GM12878 (cell line): ENCODE results near the gene ITGA8.

Experiments
- ATF2 ChIP-seq: IDR thresholded peaks from 2 replicates; pipeline ENCODE4 v1.6.1; 2012; ENCODE audit warnings: low read length, inconsistent platforms
- CTCF ChIP-seq, 3 experiments: IDR thresholded peaks in 2 of 3; conservative IDR thresholded peaks in 1 of 3; 2 replicates each; pipeline ENCODE4 v1.5.1; 2011; ENCODE audit warnings: low read depth in 3 of 3, low read length in 3 of 3, mild to moderate bottlenecking in 3 of 3, control low read depth in 2 of 3, moderate library complexity in 2 of 3, inconsistent platforms in 1 of 3, mixed read lengths in 1 of 3; ENCODE audit not compliant: control insufficient read depth in 2 of 3, insufficient read depth in 1 of 3; ENCODE audit errors: extremely low read depth in 1 of 3
- EZH2 ChIP-seq: IDR thresholded peaks from 2 replicates; pipeline ENCODE4 v1.6.1; 2012; ENCODE audit warnings: low read depth, mild to moderate bottlenecking, control low read depth, inconsistent platforms, low read length, borderline replicate concordance; ENCODE audit not compliant: control insufficient read depth
- FOXK2 ChIP-seq: fragments of 450-650 bp; IDR thresholded peaks from 2 replicates; pipeline ENCODE4 v1.6.1; 2017; ENCODE audit warnings: mild to moderate bottlenecking, moderate library complexity
- GABPA ChIP-seq: IDR thresholded peaks from 2 replicates; pipeline ENCODE4 v1.6.1; 2014; ENCODE audit warnings: antibody characterized with exemption, low read depth, mild to moderate bottlenecking, inconsistent platforms
- HDAC6 ChIP-seq: fragments of 200-600 bp; sonication (generic); IDR thresholded peaks from one replicate; pipeline ENCODE4 v1.8.0; 2017; ENCODE audit warnings: antibody characterized with exemption; ENCODE audit not compliant: unreplicated experiment
- MYB ChIP-seq: fragments of 150-350 bp; IDR thresholded peaks from 2 replicates; pipeline ENCODE4 v1.6.1; 2014; ENCODE audit warnings: mild to moderate bottlenecking, low read depth, low read length, borderline replicate concordance
- POLR2AphosphoS5 ChIP-seq: IDR thresholded peaks from 2 replicates; pipeline ENCODE4 v1.6.1; 2011; ENCODE audit warnings: mild to moderate bottlenecking, low read length, inconsistent platforms
- YY1 ChIP-seq: IDR thresholded peaks from 2 replicates; pipeline ENCODE4 v1.6.1; 2011; ENCODE audit warnings: low read depth, mild to moderate bottlenecking, low read length
- ZNF592 ChIP-seq: fragments of 450-650 bp; IDR thresholded peaks from 2 replicates; pipeline ENCODE4 v1.6.1; 2017; ENCODE audit warnings: mild to moderate bottlenecking, moderate library complexity

GRCh38 chr10:15724683-15725082 is 5.0 kb upstream of the ITGA8 start:
- TF ChIP-seq ATF2 (no peak), CTCF (IDR thresholded peaks at IDR 0.05 in 2 of 3, conservative IDR thresholded peaks at IDR 0.05 in 1 of 3; ENCODE audit: control insufficient read depth in 2 of 3, extremely low read depth in 1 of 3, insufficient read depth in 1 of 3, low read depth in 3 of 3, low read length in 3 of 3) (no peak), ZNF592 (no peak), HDAC6 (no peak), FOXK2 (no peak), MYB (no peak), YY1 (no peak), EZH2 (no peak), GABPA (no peak), POLR2AphosphoS5 (no peak)
